ENCODE data around the gene PELI3.

- TF ChIP-seq CTCF (IDR thresholded peaks at IDR 0.05) (no peak), POLR2A (IDR thresholded peaks at IDR 0.05) (no peak)
Measured at GRCh38 chr11:66523611-66524010, 56.9 kb downstream of the PELI3 start.

All from testis (tissue), 2 donors.